Glutamatergic neuron (in vitro differentiated cells): ENCODE results near the gene TMEM190. TPM values are rescaled to one million over a fixed set of nuclear protein-coding genes. Genes with fewer than 3 reads are reported as not detected.

Experiments
- DNase-seq: peaks from one replicate; pipeline ENCODE4 v3.0.0; 2022
- H3K27ac Mint-ChIP-seq: one replicate; pipeline ENCODE4 v1.8.0; 2020; ENCODE audit warnings: mild to moderate bottlenecking, mixed read lengths, inconsistent platforms; ENCODE audit not compliant: unreplicated experiment
- H3K27me3 Mint-ChIP-seq: one replicate; pipeline ENCODE4 v1.8.0; 2020; ENCODE audit warnings: mild to moderate bottlenecking, moderate library complexity, mixed read lengths, inconsistent platforms; ENCODE audit not compliant: unreplicated experiment
- H3K36me3 Mint-ChIP-seq: one replicate; pipeline ENCODE4 v1.8.0; 2020; ENCODE audit warnings: mild to moderate bottlenecking, mixed read lengths, inconsistent platforms; ENCODE audit not compliant: unreplicated experiment
- H3K4me1 Mint-ChIP-seq: one replicate; pipeline ENCODE4 v1.8.0; 2020; ENCODE audit warnings: mild to moderate bottlenecking, low read depth, mixed read lengths, inconsistent platforms; ENCODE audit not compliant: unreplicated experiment
- H3K4me3 Mint-ChIP-seq: one replicate; pipeline ENCODE4 v1.8.0; 2020; ENCODE audit warnings: mild to moderate bottlenecking, mixed read lengths, inconsistent platforms; ENCODE audit not compliant: unreplicated experiment
- H3K9me3 Mint-ChIP-seq: one replicate; pipeline ENCODE4 v1.8.0; 2020; ENCODE audit warnings: mild to moderate bottlenecking, moderate library complexity, mixed read lengths, inconsistent platforms; ENCODE audit not compliant: unreplicated experiment
- CTCF ChIP-seq: fragments of 200-600 bp; sonication (generic); IDR thresholded peaks from one replicate; pipeline ENCODE4 v1.5.0; 2021; ENCODE audit not compliant: partially characterized antibody, unreplicated experiment
- total RNA-seq: library from RNA; stranded (reverse); fragmentation: NEBNext Ultra II Directional; extraction: Animal tissue kit (Norgen Biotek cat#: 25700); gene quantifications from one replicate; pipeline ENCODE4 v1.2.1, GENCODE V29; 2021; ENCODE audit not compliant: unreplicated experiment

The TMEM190 gene
- total RNA-seq, 1 donor from 2014 or later = 3.7 TPM

- H3K4me3 Mint-ChIP-seq = peak overlapping the region; percentile 63
These were observed 918 bp downstream of the TMEM190 start for GRCh38 chr19:55377356-55378131.

GRCh38 chr19:55379174-55379573, 2.5 kb downstream of the TMEM190 start:
- DNase-seq = peak; percentile 71
- peak overlapping the region; percentile 72 for H3K4me3 Mint-ChIP-seq
- peaks cover 19% of the 10 kb centered on the region for H3K27me3 Mint-ChIP-seq
- TF ChIP-seq CTCF = no peak
- H3K9me3 Mint-ChIP-seq = peaks cover 18% of the 10 kb centered on the region
- H3K4me1 Mint-ChIP-seq = peaks cover 11% of the 10 kb centered on the region
- H3K36me3 Mint-ChIP-seq = no peaks in the 10 kb centered on the region
- peak overlapping the region; percentile 98 for H3K27ac Mint-ChIP-seq

More at GRCh38 chr19:55377356-55378131, 918 bp downstream of the TMEM190 start:
- Mint-ChIP-seq H3K4me1 (peaks cover 16% of the 10 kb centered on the region), H3K27me3 (peaks cover 20% of the 10 kb centered on the region), H3K9me3 (peaks cover 18% of the 10 kb centered on the region), H3K36me3 (no peaks in the 10 kb centered on the region), H3K27ac (peak overlapping the region; percentile 93)
- DNase-seq = peak; percentile 77
- no peak for TF ChIP-seq CTCF

- TF ChIP-seq CTCF = no peak
- peaks cover 27% of the 10 kb centered on the region for H3K9me3 Mint-ChIP-seq
- peak overlapping the region; percentile 49 for H3K27ac Mint-ChIP-seq
- no peaks in the 10 kb centered on the region for H3K36me3 Mint-ChIP-seq
- peaks cover 25% of the 10 kb centered on the region for H3K27me3 Mint-ChIP-seq
- peak overlapping the region; percentile 47 for H3K4me3 Mint-ChIP-seq
- DNase-seq = no peak
- H3K4me1 Mint-ChIP-seq = peaks cover 12% of the 10 kb centered on the region
These were observed 5.4 kb downstream of the TMEM190 start for GRCh38 chr19:55382013-55382412.

- H3K27me3 Mint-ChIP-seq = peaks cover 25% of the 10 kb centered on the region
- no peak for TF ChIP-seq CTCF
- H3K27ac Mint-ChIP-seq = peak overlapping the region; percentile 92
- H3K36me3 Mint-ChIP-seq = no peaks in the 10 kb centered on the region
- H3K9me3 Mint-ChIP-seq = peaks cover 28% of the 10 kb centered on the region
- H3K4me3 Mint-ChIP-seq = peak overlapping the region; percentile 74
- DNase-seq = no peak
- H3K4me1 Mint-ChIP-seq = peaks cover 16% of the 10 kb centered on the region
These were observed 6.0 kb downstream of the TMEM190 start for GRCh38 chr19:55382522-55383054.
